Epithelial cell of esophagus (primary cell): ENCODE data around the gene PLXNA2.

Source experiments
- DNase-seq: peaks from one replicate; pipeline ENCODE4 v3.0.0; 2010; ENCODE audit warnings: low read depth
- H3K4me3 ChIP-seq: 2 replicates; pipeline ENCODE4 v1.5.1; 2011; ENCODE audit warnings: mild to moderate bottlenecking, low read length, control low read depth
- CTCF ChIP-seq: IDR thresholded peaks from 2 replicates; pipeline ENCODE4 v1.5.1; 2011; ENCODE audit warnings: low read depth, mild to moderate bottlenecking, low read length, control low read depth, inconsistent platforms; ENCODE audit not compliant: insufficient read depth; ENCODE audit errors: missing control alignments

Gene PLXNA2

DNA sequence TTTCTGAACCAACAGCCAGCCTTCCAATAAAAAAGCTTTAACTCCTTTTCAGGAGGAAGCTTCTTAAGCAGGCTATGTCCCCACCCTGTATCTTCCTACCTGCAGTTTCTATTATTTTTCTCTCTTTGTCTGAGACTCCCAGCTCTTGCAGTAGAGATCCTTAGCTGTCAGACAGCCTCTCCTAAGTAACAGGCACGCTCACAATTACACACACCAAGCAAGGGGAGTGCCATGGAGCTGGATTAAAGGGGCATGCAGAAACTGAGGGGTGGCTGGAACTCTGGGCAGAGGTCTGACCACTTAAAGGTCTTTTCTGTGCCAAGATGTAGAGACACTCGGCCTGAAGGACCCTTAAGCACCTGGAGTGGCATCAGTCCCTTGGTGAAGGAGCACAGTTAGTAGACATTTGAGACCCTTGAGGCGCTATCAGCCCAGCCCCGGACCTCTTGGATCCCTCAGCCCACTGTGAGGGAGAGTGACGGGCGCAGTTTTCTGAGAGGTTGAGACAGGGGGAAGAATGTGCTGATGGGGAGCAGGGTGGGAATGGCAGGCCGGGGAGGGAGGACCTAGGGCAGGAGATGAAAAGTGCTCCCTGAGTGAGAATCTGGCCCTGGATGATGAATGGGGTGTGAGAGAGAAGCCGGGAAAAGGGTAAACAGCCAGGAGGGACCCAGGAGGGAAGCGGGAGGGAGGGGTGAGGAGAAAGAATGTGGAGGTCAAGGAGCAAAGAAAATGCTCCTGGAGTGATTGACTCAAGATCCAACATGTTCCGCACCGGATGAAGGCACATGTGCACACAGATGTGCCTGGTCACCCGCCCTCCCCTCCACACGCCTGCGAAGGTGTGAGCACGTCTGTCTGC lies 13.3 kb downstream of the PLXNA2 start:
- TF ChIP-seq CTCF = no peak
- no peak overlapping the region for H3K4me3 ChIP-seq
- peak; percentile 71 for DNase-seq

GRCh38 chr1:208228550-208228949 lies 15.6 kb downstream of the PLXNA2 start:
- no peak for TF ChIP-seq CTCF
- DNase-seq = no peak
- no peak overlapping the region for H3K4me3 ChIP-seq

DNA sequence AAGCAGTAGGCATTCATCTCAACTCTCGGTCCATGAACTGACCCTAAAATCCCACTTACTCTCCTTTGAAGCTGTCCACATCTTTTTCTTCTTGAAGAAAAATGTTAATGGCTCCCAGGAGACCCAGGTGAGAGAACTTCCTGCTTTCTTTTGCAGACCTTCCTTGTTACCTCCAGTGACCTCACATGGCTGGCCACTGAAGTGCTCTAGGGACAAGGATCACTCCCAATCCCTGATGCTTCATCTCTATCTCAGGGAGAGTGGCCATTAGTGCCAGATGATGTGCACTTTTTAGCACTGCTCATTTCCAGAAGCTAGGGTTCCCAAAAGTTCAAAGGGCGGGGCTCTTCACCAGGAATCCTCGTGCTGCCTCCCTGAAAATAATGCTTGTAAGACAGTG lies 16.2 kb downstream of the PLXNA2 start:
- DNase-seq = no peak
- no peak for TF ChIP-seq CTCF
- H3K4me3 ChIP-seq = no peak overlapping the region

DNA sequence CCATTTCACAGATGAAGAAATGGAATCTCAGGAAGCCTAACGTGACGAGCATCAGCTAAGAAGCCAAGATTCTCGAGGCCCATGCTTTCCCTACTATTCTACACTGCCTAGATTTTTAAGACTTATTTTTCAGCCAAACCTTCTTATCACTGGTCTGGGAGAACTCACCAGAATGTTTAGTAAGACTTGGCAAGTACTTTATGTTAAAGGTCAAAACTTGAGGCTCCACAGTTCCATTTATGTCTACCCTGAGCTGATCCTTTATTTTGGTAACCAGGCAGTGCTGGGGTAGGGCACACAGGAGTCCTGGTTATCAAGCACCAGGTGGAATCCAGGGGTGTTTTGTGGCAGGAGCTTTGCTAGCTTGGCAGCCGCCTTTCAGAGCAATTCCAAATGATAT lies 16.8 kb downstream of the PLXNA2 start:
- TF ChIP-seq CTCF = no peak
- no peak for DNase-seq
- H3K4me3 ChIP-seq = no peak overlapping the region

DNA sequence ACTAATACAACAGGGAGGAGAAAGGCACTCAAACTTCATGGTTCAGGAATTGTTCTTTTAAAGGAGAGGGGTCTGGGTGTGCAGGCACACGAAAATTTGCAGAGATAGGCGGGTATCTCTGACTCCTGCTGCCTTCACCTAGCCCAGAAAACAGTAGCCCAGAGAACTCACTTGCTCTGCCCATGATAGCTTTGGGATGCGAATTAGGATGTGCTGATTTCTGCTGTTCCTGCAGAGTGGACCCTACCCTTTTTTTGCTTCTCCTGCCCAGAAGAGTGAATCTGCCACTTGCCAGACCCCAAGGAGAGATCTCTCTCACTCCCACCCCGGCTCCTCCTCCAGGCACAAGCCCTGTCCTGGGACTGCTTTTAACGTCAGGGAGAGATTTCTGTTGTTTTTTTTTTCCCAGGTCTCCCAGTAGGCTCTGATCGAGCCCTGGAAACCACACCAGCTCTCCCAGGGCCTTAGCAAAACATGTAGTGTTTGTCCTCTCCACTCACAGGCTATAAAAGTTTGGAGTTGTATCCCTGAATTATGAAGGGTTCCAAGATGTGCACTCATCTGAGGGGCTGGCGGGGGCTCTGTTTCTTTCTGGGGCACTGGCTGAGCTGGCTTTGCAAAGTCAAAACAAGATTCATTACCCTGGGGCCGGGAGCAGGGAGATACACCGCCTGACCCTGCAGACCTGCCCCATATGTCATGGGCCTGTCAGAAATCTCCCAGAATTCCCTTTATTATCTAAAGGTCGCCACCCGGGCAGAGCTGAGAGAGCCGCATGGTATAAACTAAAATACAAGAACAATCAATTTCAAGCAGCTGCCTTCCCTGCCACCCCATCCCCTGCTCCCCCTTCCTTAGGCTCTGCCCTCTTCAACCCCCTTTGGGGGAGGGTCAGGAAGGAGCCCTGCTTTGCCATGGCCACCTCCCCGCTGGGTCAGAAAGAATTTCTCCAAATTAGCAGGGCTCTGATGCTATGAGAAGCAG lies 17.9 kb downstream of the PLXNA2 start:
- TF ChIP-seq CTCF = no peak
- no peak for DNase-seq
- no peak overlapping the region for H3K4me3 ChIP-seq

DNA sequence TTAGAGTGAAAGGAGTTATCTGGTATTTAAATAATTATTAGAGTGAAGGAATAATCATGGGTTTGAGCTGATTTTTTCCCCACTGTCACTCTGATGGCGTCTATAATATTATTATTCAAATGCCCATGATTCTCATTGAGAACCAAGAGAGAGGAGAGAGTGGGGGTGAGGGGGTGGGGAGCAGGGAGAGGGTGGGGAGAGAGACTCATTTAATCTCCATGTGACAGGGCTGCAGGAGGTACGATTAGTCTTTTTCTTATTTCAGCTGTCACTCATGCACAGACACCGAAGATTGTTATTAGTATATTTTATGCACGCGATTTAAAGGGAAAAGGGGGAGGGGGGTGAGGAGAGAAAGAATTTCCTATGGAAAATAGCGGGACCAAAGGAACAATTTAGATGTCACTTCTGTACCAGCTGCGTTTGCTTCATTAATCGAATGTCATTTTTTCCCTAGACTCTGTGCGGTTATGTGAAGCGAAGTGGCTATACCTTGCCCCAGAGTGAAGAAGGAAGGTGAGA lies 19.9 kb downstream of the PLXNA2 start:
- DNase-seq = no peak

More for the DNA sequence above, 19.9 kb downstream of the PLXNA2 start:
- no peak for TF ChIP-seq CTCF
- H3K4me3 ChIP-seq = no peak overlapping the region
